GM11168 (cell line): Measurements from ENCODE around the gene MAN2B1.
"Not testable (repeated sequence)": the region's sequence is repeated elsewhere in the genome, so short reads cannot be mapped to it uniquely, and the experiment has no call there.

Experiments
- in situ Hi-C: fragments of 300-500 bp; cut with MboI; formaldehyde crosslinking; loops from one replicate; pipeline ENCODE4 v1.12.0; 2022; ENCODE audit warnings: low sequenced_read_pairs; ENCODE audit not compliant: unreplicated experiment

Gene MAN2B1

DNA sequence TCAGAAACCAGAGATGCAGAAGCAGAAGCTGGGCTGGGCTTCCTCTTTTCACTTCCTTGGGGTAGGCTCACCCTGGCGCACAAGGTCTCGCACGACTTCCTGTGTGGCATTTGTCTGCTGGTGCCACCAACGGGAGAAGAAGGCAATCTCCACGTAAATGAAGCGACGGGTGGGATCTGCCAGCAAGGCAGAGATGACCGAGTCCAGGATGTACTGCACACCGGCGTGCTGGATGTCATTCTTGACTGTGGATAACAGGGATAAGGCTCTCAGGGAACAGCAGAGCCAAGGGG lies 1.3 kb downstream of the MAN2B1 start:
- in situ Hi-C loops, result no loop called here

- in situ Hi-C loops, result no loop called here
Measured at GRCh38 chr19:12664406-12665280, 1.9 kb downstream of the MAN2B1 start.

- in situ Hi-C loops, result no loop called here
Measured at GRCh38 chr19:12660980-12661379, 5.6 kb downstream of the MAN2B1 start.

DNA sequence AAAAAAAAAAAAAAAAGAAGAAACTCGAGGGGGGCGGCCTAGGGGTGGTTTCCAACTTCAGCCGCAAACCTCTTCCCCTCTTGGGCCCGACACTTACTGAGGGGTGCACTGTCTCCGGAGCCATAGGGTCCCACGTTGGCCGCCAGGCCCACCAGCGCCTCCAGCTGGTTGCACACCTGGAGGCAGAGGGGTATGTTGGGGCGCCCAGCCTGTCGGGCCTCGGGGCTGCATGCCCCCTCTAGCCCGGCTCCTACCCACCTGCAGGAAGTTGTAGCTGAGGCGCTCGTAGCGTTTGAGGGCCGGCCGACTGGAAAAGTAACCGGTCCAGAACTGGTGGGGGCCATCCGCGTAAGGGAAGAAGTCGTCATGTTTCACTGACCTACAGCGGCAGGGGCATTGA lies 8.6 kb downstream of the MAN2B1 start:
- in situ Hi-C loops, result no loop called here

DNA sequence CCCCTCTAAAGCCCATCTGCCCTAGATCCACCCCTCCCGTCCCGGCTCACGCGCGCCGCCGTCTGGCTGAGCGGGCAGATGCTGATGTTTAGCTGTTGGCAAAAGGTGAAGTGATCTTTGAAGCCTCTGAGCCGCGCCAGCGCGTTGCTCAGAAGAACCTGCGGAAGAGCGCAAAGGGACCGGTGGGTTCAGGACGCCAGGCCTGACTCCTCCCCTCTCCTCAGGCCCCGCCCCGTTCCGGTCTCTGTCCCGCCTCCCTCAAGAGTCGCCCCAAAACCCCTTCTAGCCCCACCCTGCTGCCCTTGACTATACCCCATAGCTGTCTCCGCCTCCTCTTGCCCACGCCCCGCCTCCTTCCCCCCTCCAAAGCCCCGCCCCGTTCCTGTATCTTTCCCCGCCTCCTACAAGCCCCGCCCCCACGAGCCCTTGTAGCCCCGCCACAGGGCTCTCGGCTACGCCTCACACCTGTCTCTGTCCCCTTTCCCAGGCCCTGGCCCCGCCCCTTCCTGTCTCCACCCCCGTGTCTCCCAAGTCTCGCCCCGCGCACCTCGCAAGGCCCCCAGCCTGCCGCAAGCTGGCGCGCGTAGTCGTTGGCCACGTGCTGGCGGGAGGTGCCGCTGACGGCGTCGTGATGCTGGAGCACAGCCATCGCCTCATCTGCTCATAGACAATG lies 9.5 kb downstream of the MAN2B1 start:
- in situ Hi-C loops, result no loop called here

DNA sequence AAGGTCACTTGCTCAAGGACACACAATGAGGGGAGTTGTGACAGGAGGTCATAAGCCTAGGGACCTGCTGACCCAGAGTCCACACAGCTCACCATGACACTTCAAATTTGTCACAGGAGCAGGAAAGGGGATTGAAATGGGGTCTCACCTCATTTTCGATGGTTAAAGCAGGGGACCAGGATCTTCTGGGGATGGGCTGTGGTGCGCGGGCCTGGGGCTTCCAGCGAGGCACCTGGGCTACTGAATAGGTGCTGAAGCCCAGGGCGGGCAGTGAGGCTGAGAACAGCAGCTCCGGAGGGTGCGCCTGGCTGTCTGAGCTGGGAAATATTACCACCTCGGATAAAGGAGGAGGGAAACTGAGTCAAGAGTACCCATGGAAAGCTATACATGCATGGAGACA lies 11.0 kb downstream of the MAN2B1 start:
- in situ Hi-C loops, result no loop called here

DNA sequence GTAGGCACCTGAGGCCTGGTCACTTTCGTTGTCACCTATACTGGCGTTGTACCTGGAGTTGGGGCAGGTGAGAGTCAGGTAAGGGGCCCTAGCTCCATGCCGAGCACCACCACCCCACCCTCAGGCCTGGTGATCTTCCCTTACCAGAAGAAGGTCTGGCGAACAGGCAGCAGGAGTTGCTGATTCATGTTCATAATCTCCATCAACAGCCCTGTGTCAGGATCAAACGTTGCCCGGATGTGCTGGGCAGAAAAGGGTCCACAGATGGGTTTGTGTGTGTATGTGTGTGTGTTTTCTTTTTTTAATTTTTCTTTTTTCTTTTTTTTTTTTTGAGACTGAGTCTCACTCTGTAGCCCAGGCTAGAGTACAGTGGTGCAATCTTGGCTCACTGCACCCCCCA lies 14.3 kb downstream of the MAN2B1 start:
- in situ Hi-C loops, result no loop called here

DNA sequence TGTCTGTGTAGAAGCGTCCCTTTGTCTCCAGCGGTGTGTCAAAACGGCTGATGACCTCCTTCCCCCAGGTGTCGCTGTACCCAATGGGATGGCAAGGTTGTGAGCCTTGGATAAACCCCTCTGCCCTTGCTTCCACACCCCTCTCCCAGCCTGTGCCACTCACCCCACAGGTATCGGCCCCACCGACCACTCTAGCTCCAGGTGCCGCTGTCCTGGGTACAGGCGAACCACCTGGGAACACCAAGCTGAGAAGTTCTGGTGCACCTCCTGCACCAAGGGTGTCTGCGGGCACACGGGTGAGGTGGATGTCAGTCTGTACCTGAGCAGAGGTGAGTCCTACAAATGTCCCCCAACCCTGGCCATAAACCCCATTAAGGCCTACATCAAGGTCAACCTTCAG lies 16.6 kb downstream of the MAN2B1 start:
- in situ Hi-C loops, result no loop called here

GRCh38 chr19:12648088-12648487 lies 18.5 kb downstream of the MAN2B1 start:
- in situ Hi-C loops, result no loop called here

GRCh38 chr19:12647490-12648071 lies 19.0 kb downstream of the MAN2B1 start:
- in situ Hi-C loops, result no loop called here

DNA sequence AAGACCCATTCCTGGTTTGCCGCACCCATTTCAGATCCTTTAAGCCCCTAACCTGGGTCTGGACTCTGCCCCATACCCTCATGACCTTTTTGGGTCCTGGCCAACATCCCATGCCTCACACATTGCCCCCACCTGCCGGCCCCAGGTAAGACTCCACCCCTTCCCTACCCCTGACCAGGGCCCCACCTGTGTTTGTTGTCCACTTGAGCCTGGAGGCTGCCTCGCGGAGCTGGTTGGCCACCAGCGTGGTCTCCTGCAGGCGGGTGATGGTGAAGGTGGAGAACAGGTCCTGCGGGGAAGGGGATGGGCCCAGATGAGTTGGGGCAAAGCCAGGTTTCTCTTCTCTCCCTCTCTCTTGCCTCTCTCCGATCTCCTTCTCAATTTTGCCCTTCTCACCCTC lies 19.5 kb downstream of the MAN2B1 start:
- in situ Hi-C loops, result no loop called here

- in situ Hi-C loops, result no loop called here
Measured at GRCh38 chr19:12646551-12646950, 20.0 kb downstream of the MAN2B1 start.

DNA sequence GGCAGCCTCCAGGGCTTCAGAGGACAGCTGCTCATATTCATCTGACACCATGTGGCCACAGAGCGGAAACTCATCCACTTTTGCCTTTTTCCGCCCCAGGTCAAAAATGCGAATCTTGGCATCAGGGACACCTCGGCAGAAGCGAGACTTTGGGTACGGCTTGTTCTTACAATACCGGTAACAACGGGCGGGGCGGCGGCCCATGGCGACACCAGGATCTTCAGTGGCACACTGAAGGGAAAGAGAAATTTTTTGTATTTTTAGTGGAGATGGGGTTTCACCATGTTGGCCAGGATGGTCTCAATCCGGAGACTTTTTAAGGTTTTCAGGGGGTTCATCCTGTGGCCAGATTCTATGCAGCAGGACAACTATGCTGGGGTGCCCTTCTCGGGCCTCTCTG lies 22.8 kb downstream of the MAN2B1 start:
- in situ Hi-C loops, result not testable (repeated sequence)

DNA sequence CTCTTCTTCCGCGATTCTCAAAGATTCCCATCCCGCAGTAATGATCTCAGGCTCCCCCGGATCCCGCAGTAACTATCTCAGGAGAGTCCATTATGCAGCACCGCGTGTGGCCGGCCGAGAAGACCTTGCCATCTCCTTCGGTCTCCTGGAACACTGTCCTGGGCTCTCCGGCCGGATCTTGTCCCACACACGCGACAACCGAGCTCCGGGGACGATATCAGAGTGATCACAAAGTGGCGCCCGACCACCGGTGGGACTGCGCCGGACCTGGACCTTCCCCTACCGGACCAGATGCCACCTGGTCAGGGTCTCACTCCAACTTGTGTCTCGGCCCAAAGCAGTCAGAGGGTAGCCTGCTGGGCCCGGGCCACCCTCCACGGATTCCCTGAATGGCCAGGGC lies 24.0 kb downstream of the MAN2B1 start:
- in situ Hi-C loops, result no loop called here

DNA sequence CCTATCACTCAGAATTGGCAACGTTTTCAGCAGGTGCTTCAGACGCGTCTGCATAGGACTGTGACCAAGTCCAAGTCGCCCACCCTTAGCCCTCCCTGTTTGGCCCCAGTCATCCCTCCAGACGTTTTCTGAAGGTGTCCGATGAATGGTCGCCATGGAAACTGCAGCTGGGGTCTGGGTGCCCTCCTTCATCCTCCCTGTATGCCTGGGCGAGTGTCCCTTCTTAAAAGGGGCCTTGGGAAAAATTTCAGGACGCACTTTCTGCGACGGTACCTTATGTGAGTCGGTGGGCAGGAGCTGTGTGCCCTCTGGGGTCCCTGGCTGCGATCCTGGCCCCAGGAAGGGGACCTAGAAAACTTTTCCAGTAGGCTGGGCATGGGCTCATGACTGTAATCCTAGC lies 25.1 kb downstream of the MAN2B1 start:
- in situ Hi-C loops, result no loop called here

DNA sequence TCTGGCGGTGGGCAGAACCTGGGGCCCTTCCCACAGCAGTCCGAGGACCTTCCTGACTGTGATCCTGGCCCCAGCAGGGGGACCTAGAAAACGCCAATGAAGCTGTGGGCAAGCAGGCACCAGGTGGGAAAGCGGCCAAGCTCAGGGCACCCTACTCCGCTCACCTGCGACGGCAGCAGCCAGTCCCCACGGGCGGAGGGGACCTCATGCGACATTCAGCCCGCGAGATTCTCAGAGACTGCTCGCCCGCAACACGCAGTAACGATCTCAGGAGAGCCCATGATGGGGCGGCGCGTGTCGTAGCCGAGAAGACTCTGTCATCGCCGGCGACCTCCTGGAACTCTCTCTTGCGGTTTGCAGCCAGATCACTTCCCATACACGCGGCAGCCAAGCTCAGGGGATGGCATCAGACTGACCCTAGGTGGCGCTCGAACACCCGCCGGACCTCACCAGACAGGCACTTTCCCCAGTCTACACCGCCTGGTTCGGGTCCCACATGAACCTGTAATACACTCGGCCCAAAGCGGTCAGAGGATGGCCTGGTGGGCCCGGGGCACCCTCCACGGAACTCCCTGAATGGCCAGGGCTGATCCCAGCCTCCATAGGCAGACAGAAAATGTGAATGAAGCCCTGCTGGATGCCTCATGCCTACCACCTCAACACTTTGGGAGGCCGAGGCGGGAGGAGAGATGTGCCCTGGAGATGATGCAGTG lies 26.5 kb downstream of the MAN2B1 start:
- in situ Hi-C loops, result no loop called here

DNA sequence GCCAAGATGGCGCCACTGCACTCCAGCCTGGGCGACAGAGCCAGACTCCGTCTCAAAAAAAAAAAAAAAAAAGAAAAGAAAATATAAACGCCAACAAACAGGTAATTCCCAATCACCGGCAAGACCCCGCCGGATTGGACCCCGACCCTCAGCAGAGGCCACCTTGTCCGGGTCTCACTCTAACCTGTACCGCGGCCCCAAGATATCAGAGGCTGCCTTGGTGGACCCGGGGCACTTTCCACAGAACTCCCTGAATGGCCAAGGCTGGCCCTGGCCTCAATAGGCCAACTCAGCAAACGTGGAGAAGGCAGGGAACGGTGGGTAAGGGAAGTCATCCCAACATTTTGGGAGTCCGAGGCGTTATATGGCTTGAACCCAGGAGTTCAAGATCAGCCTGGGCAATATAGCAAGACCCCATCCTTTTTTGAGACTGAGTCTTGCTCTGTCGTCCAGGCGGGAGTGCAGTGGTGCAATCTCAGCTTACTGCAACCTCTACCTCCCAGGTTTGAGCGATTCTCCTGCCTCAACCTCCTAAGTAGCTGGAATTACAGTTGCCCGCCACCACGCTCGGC lies 27.8 kb downstream of the MAN2B1 start:
- in situ Hi-C loops, result no loop called here

GRCh38 chr19:12636631-12637030 lies 29.9 kb downstream of the MAN2B1 start:
- in situ Hi-C loops, result no loop called here

GRCh38 chr19:12629215-12629614 lies 37.3 kb downstream of the MAN2B1 start:
- in situ Hi-C loops, result no loop called here
